SK-N-SH (cell line): ENCODE data around the gene BSN. TPM values are rescaled to one million over a fixed set of nuclear protein-coding genes. Genes with fewer than 3 reads are reported as not detected.

Experiments used
- CTCF ChIA-PET: fragments of 300-600, 350-600 bp; formaldehyde crosslinking; extraction: SDS; loops from one replicate; lab custom pipeline; 2021; lab: Yijun Ruan, JAX
- POLR2A ChIA-PET: fragments of 350-600 bp; sonication (Branson Sonifier 250); formaldehyde crosslinking; extraction: SDS; loops from one replicate; lab custom pipeline; 2020; ENCODE audit warnings: antibody characterized with exemption, inconsistent platforms; lab: Yijun Ruan, JAX
- DNase-seq: peaks from one replicate; pipeline ENCODE4 v3.0.0; 2012
- H2AFZ ChIP-seq: fragments of 200-600 bp; sonication (generic); 2 replicates; pipeline ENCODE4 v1.8.1; 2016; ENCODE audit warnings: antibody characterized with exemption, mild to moderate bottlenecking, low read depth
- H3F3A ChIP-seq: fragments of 200-600 bp; sonication (generic); replicated peaks from 2 replicates; pipeline ENCODE3; 2016; ENCODE audit warnings: antibody characterized with exemption, mild to moderate bottlenecking; ENCODE audit not compliant: insufficient read depth
- H3K27ac ChIP-seq, 2 experiments: fragments of 200-500 bp in 1 of 2; fragments of 200-600 bp in 1 of 2; sonication (Bioruptor generic) in 1 of 2; sonication (generic), shearing (Covaris generic) in 1 of 2; 2 replicates each; pipeline versions ENCODE4 v1.5.1 to v1.6.1; 2014 to 2016; ENCODE audit warnings: low read depth in 2 of 2, inconsistent platforms in 1 of 2, low read length in 1 of 2, mild to moderate bottlenecking in 1 of 2, mixed read lengths in 1 of 2
- H3K27me3 ChIP-seq: fragments of 200-600 bp; sonication (generic), shearing (Covaris generic); 2 replicates; pipeline ENCODE4 v1.6.1; 2016; ENCODE audit warnings: mixed run types; ENCODE audit not compliant: insufficient read depth
- H3K36me3 ChIP-seq, 2 experiments: fragments of 200-500 bp in 1 of 2; fragments of 200-600 bp in 1 of 2; sonication (Bioruptor generic) in 1 of 2; sonication (generic) in 1 of 2; replicated peaks in 1 of 2; 2 replicates each; pipeline versions ENCODE3 to v1.5.1; 2014 to 2016; ENCODE audit warnings: low read length in 1 of 2, mild to moderate bottlenecking in 1 of 2; ENCODE audit not compliant: insufficient read depth in 2 of 2, control insufficient read depth in 1 of 2
- H3K4me1 ChIP-seq, 2 experiments: fragments of 200-500 bp in 1 of 2; fragments of 200-600 bp in 1 of 2; sonication (Bioruptor generic) in 1 of 2; sonication (generic), shearing (Covaris generic) in 1 of 2; 2 replicates each; pipeline versions ENCODE4 v1.5.1 to v1.6.1; 2014 to 2016; ENCODE audit warnings: low read depth in 1 of 2, low read length in 1 of 2, mixed run types in 1 of 2; ENCODE audit not compliant: insufficient read depth in 2 of 2, control insufficient read depth in 1 of 2
- H3K4me2 ChIP-seq: fragments of 200-600 bp; sonication (generic), shearing (Covaris generic); 2 replicates; pipeline ENCODE4 v1.6.1; 2017; ENCODE audit warnings: mixed run types
- H3K4me3 ChIP-seq, 2 experiments: fragments of 200-500 bp in 1 of 2; fragments of 200-600 bp in 1 of 2; sonication (Bioruptor generic) in 1 of 2; sonication (generic), shearing (Covaris generic) in 1 of 2; 2 replicates each; pipeline versions ENCODE4 v1.5.1 to v1.8.1; 2014 to 2016; ENCODE audit warnings: low read depth in 2 of 2, inconsistent platforms in 1 of 2, low read length in 1 of 2, mild to moderate bottlenecking in 1 of 2, mixed read lengths in 1 of 2, moderate library complexity in 1 of 2
- H3K79me2 ChIP-seq: fragments of 200-600 bp; sonication (generic); 2 replicates; pipeline ENCODE4 v1.8.1; 2017; ENCODE audit warnings: mild to moderate bottlenecking; ENCODE audit not compliant: insufficient read depth
- H3K9ac ChIP-seq: fragments of 200-600 bp; sonication (generic); 2 replicates; pipeline ENCODE4 v1.6.1; 2017; ENCODE audit warnings: mixed run types
- H3K9me2 ChIP-seq: fragments of 200-600 bp; sonication (generic); 2 replicates; pipeline ENCODE4 v1.6.1; 2017; ENCODE audit warnings: mixed run types
- H3K9me3 ChIP-seq: fragments of 200-600 bp; sonication (generic); 2 replicates; pipeline ENCODE4 v1.6.1; 2017; ENCODE audit warnings: mixed run types, mild to moderate bottlenecking, moderate library complexity
- H4K20me1 ChIP-seq: fragments of 200-600 bp; sonication (generic); 2 replicates; pipeline ENCODE4 v1.6.1; 2017; ENCODE audit warnings: mild to moderate bottlenecking, mixed run types; ENCODE audit not compliant: insufficient read depth
- CHD2 ChIP-seq: fragments of 150-350 bp; IDR thresholded peaks from 2 replicates; pipeline ENCODE4 v1.6.1; 2018; ENCODE audit warnings: low read length; ENCODE audit not compliant: partially characterized antibody
- EZH2phosphoT487 ChIP-seq: fragments of 200-600 bp; sonication (generic); IDR thresholded peaks from 2 replicates; pipeline ENCODE4 v1.6.1; 2017; ENCODE audit warnings: low read depth, mixed run types, mild to moderate bottlenecking, antibody characterized with exemption, moderate library complexity, borderline replicate concordance
- IRF3 ChIP-seq: fragments of 150-350 bp; IDR thresholded peaks from 2 replicates; pipeline ENCODE4 v1.6.1; 2016; ENCODE audit warnings: mild to moderate bottlenecking, low read depth, low read length
- PBX3 ChIP-seq: IDR thresholded peaks from 2 replicates; pipeline ENCODE4; 2012
- RAD21 ChIP-seq: IDR thresholded peaks from 2 replicates; pipeline ENCODE4 v1.6.1; 2012; ENCODE audit warnings: mild to moderate bottlenecking, low read length
- RCOR1 ChIP-seq: fragments of 150-350 bp; IDR thresholded peaks from 2 replicates; pipeline ENCODE4 v1.6.1; 2017; ENCODE audit warnings: antibody characterized with exemption, low read length
- SIN3A ChIP-seq: IDR thresholded peaks from 2 replicates; pipeline ENCODE4 v1.6.1; 2012; ENCODE audit warnings: low read depth, mild to moderate bottlenecking, low read length, moderate library complexity, borderline replicate concordance
- SMC3 ChIP-seq: IDR thresholded peaks from 2 replicates; pipeline ENCODE4 v1.6.1; 2012; ENCODE audit warnings: low read depth, low read length, improper control_type of control experiment
- TCF12 ChIP-seq: IDR thresholded peaks from 2 replicates; pipeline ENCODE4 v1.4.0; 2012
- YY1 ChIP-seq: IDR thresholded peaks from 2 replicates; pipeline ENCODE4 v1.4.0; 2012; ENCODE audit warnings: low read depth, mild to moderate bottlenecking
- ZBTB33 ChIP-seq: IDR thresholded peaks from 2 replicates; pipeline ENCODE4 v1.4.0; 2012; ENCODE audit warnings: low read depth, borderline replicate concordance
- WGBS: methylation state at CpG from one replicate; pipeline ENCODE4 v1.1.6; 2017; ENCODE audit warnings: low lambda C conversion rate; 5-methylcytosine and 5-hydroxymethylcytosine counted together
- polyA plus RNA-seq, 3 experiments: library from polyadenylated mRNA; depleted of rRNA; stranded (reverse); fragments of >200 nt; gene quantifications; 2 replicates each; pipeline ENCODE4 v1.2.3, GENCODE V29; 2012

Gene BSN
- polyA plus RNA-seq, 1 of the 3 experiments (the other 2 are of a cell fraction) = 0.07 TPM

GRCh38 chr3:49704629-49705028 is 150.4 kb downstream of the BSN start:
- WGBS = 92% methylated on average over 4 of the region's 8 CpGs

GRCh38 chr3:49705390-49705960 is 151.2 kb downstream of the BSN start:
- Histone ChIP-seq H4K20me1 (no peaks in the 10 kb centered on the region), H3K9me2 (no peaks in the 10 kb centered on the region), H3K9ac (no peak overlapping the region), H3K79me2 (no peaks in the 10 kb centered on the region), H3K4me3 (no peak overlapping the region), H3K4me1 (no peaks in the 10 kb centered on the region), H3F3A (no peaks in the 10 kb centered on the region), H3K36me3 (peaks cover 0 to 18% of the 10 kb centered on the region in 2 experiments), H2AFZ (no peak overlapping the region), H3K4me2 (no peak overlapping the region), H3K9me3 (no peaks in the 10 kb centered on the region), H3K27ac (no peak overlapping the region)
- POLR2A ChIA-PET = no interaction called here
- DNase-seq = no peak
- TF ChIP-seq RCOR1 = no peak
- TF ChIP-seq TCF12 = no peak
- TF ChIP-seq CHD2 = no peak
- TF ChIP-seq YY1 = no peak
- TF ChIP-seq EZH2phosphoT487 = no peak
- TF ChIP-seq SIN3A = no peak
- TF ChIP-seq ZBTB33 = no peak
- TF ChIP-seq, all 33 proteins: peak for 0
- H3K27me3 ChIP-seq = no peaks in the 10 kb centered on the region
- 96% methylated on average over 5 of the region's 17 CpGs for WGBS
- CTCF ChIA-PET = interaction anchor here (1.5 to 8.1 kb wide), 2 partner anchors 9 to 13 kb away, joined by 3 to 76 read pairs; partner anchors contain the start of gene AMIGO3

More at GRCh38 chr3:49704629-49705028, 150.4 kb downstream of the BSN start:
- Histone ChIP-seq H3F3A (no peaks in the 10 kb centered on the region), H4K20me1 (no peaks in the 10 kb centered on the region), H3K4me3 (no peak overlapping the region), H3K9me2 (no peaks in the 10 kb centered on the region), H3K9ac (no peak overlapping the region), H3K4me2 (no peak overlapping the region), H3K36me3 (peaks cover 0 to 27% of the 10 kb centered on the region in 2 experiments), H3K27ac (no peak overlapping the region), H3K27me3 (no peaks in the 10 kb centered on the region), H3K79me2 (no peaks in the 10 kb centered on the region), H3K9me3 (no peaks in the 10 kb centered on the region), H2AFZ (no peak overlapping the region), H3K4me1 (no peaks in the 10 kb centered on the region)
- DNase-seq = no peak
- ChIA-PET POLR2A (no interaction called here), CTCF (interaction anchor here (1.6 to 8.1 kb wide), 2 partner anchors 14 to 165 kb away, joined by 7 to 76 read pairs; partner anchors contain the start of gene AMIGO3)
- TF ChIP-seq RAD21 = no peak
- TF ChIP-seq SMC3 = no peak
- no peak for TF ChIP-seq TCF12
- TF ChIP-seq PBX3 = no peak
- TF ChIP-seq IRF3 = no peak
- TF ChIP-seq, all 33 proteins: peak for 0
